K562 (cell line): ENCODE data around the gene ACY1. TPM values are rescaled to one million over a fixed set of nuclear protein-coding genes. Genes with fewer than 3 reads are reported as not detected.

Source experiments
- ATAC-seq: fragments of 200-7000 bp; cut with Tn5 transposase; 3 replicates; pipeline ENCODE4 v1.9.1; 2020; ENCODE audit warnings: moderate library complexity
- BruUV-seq: library from RNA; stranded (reverse); fragments of 400-500 nt; replicated peaks from 2 replicates; lab custom pipeline; 2021; lab: Mats Ljungman, UMichigan
- CTCF ChIA-PET: fragments of 300-600 bp; formaldehyde crosslinking; extraction: SDS; loops from one replicate; lab custom pipeline; 2021; ENCODE audit warnings: low intra/inter-chr PET ratio; lab: Yijun Ruan, JAX
- POLR2A ChIA-PET: fragments of 300-600, 350-650 bp; sonication (Branson Sonifier 250); formaldehyde crosslinking; extraction: SDS; loops from one replicate; lab custom pipeline; 2021; ENCODE audit warnings: antibody characterized with exemption, inconsistent platforms; lab: Yijun Ruan, JAX
- DNase-seq, 4 experiments: peaks; one replicate each; pipeline versions ENCODE4 v3.0.0 to v3.0.0-alpha.2; 2011 to 2018; ENCODE audit warnings: low spot score in 3 of 4, mixed read lengths in 3 of 4; ENCODE audit errors: extremely low read depth in 1 of 4
- FAIRE-seq: peaks from 2 replicates; lab custom pipeline; 2011; peaks lifted over from hg19 to GRCh38; lab: Jason Lieb, UNC
- H2AFZ ChIP-seq: 2 replicates; pipeline ENCODE4 v1.6.0; 2011; ENCODE audit warnings: low read depth, low read length, control low read depth, inconsistent platforms
- H3K27ac ChIP-seq: fragments of 200-600 bp; 3 replicates; pipeline ENCODE4 v1.8.0; 2011; ENCODE audit warnings: low read depth, mild to moderate bottlenecking, control low read depth, inconsistent platforms, low read length, moderate library complexity, mixed read lengths; ENCODE audit errors: extremely low read depth
- H3K27me3 ChIP-seq, 2 experiments: fragments of 300-600 bp in 1 of 2; 2 replicates in 1 of 2; 3 replicates in 1 of 2; pipeline versions ENCODE4 v1.6.0 to v1.8.0; 2011; ENCODE audit warnings: inconsistent platforms in 2 of 2, low read length in 2 of 2, mild to moderate bottlenecking in 1 of 2, mixed read lengths in 1 of 2, moderate library complexity in 1 of 2; ENCODE audit not compliant: control insufficient read depth in 2 of 2, insufficient read depth in 2 of 2
- H3K36me3 ChIP-seq: fragments of 300-600 bp; 3 replicates; pipeline ENCODE4 v1.8.0; 2011; ENCODE audit warnings: mild to moderate bottlenecking, low read length, inconsistent platforms; ENCODE audit not compliant: control insufficient read depth, insufficient read depth
- H3K4me1 ChIP-seq, 2 experiments: fragments of 200-600 bp in 1 of 2; replicated peaks in 1 of 2; 2 replicates in 1 of 2; 3 replicates in 1 of 2; pipeline versions ENCODE4 v1.5.1 to v1.8.0; 2011; ENCODE audit warnings: inconsistent platforms in 2 of 2, low read length in 2 of 2, mild to moderate bottlenecking in 1 of 2, mixed read lengths in 1 of 2, moderate library complexity in 1 of 2; ENCODE audit not compliant: control insufficient read depth in 2 of 2, insufficient read depth in 2 of 2
- H3K4me2 ChIP-seq: 2 replicates; pipeline ENCODE4 v1.6.1; 2011; ENCODE audit warnings: low read length, control low read depth, inconsistent platforms, mixed read lengths; ENCODE audit not compliant: insufficient read depth
- H3K4me3 ChIP-seq: fragments of 200-600 bp; sonication (generic), shearing (Covaris generic); 2 replicates; pipeline ENCODE4 v1.5.1; 2016; ENCODE audit warnings: control low read depth, inconsistent platforms
- H3K79me2 ChIP-seq: fragments of 200-600 bp; 3 replicates; pipeline ENCODE4 v1.8.0; 2011; ENCODE audit warnings: low read length, inconsistent platforms; ENCODE audit not compliant: control insufficient read depth, insufficient read depth
- H3K9ac ChIP-seq, 2 experiments: 2 replicates each; pipeline versions ENCODE4 v1.6.0 to v1.6.1; 2011; ENCODE audit warnings: low read depth in 2 of 2, low read length in 2 of 2, control low read depth in 1 of 2, inconsistent platforms in 1 of 2, mild to moderate bottlenecking in 1 of 2, mixed read lengths in 1 of 2; ENCODE audit not compliant: insufficient read depth in 1 of 2
- H3K9me1 ChIP-seq: one replicate; pipeline ENCODE4 v1.6.0; 2011; ENCODE audit warnings: inconsistent platforms, mild to moderate bottlenecking, low read length, moderate library complexity; ENCODE audit not compliant: control insufficient read depth, insufficient read depth
- H3K9me3 ChIP-seq: replicated peaks from 2 replicates; pipeline ENCODE4 v1.5.1; 2011; ENCODE audit warnings: low read depth, low read length, inconsistent platforms; ENCODE audit not compliant: control insufficient read depth, insufficient read depth
- H4K20me1 ChIP-seq: replicated peaks from 2 replicates; pipeline ENCODE4 v1.6.1; 2011; ENCODE audit warnings: low read length, inconsistent platforms, mixed read lengths; ENCODE audit not compliant: control insufficient read depth, insufficient read depth
- CSDE1 ChIP-seq, 2 experiments: fragments of 450-650 bp; IDR thresholded peaks; 2 replicates each; pipeline ENCODE4 v1.6.1; 2016; ENCODE audit warnings: mild to moderate bottlenecking in 1 of 2
- L3MBTL2 ChIP-seq: fragments of 450-650 bp; IDR thresholded peaks from 2 replicates; pipeline ENCODE4 v1.6.1; 2016; ENCODE audit warnings: mild to moderate bottlenecking, moderate library complexity
- MITF ChIP-seq: IDR thresholded peaks from 2 replicates; pipeline ENCODE4 v1.6.1; 2014; ENCODE audit warnings: antibody characterized with exemption
- NFIC ChIP-seq: fragments of 450-650 bp; IDR thresholded peaks from 2 replicates; pipeline ENCODE4 v1.6.1; 2017; ENCODE audit warnings: mild to moderate bottlenecking, inconsistent platforms
- NRF1 ChIP-seq, 2 experiments: fragments of 450-650 bp; IDR thresholded peaks in 1 of 2; conservative IDR thresholded peaks in 1 of 2; 2 replicates each; pipeline ENCODE4 v1.6.1; 2014; ENCODE audit warnings: mild to moderate bottlenecking in 2 of 2
- RBM17 ChIP-seq: fragments of 200-400 bp; formaldehyde crosslinking; IDR thresholded peaks from 2 replicates; pipeline ENCODE4 v1.6.1; 2017; ENCODE audit warnings: low read depth, mild to moderate bottlenecking, low read length, borderline replicate concordance
- STAT6 ChIP-seq: sonication (generic); formaldehyde crosslinking; IDR thresholded peaks from 2 replicates; pipeline ENCODE4 v1.8.1; 2023; ENCODE audit warnings: mild to moderate bottlenecking, missing genetic modification reagents
- TEAD1 ChIP-seq, 2 experiments: fragments of 450-650 bp in 1 of 2; sonication (generic) in 1 of 2; formaldehyde crosslinking; IDR thresholded peaks; 2 replicates each; pipeline versions ENCODE4 v1.4.0 to v1.8.0; 2020 to 2022; ENCODE audit warnings: mild to moderate bottlenecking in 2 of 2, missing genetic modification reagents in 1 of 2
- TFAP4 ChIP-seq: sonication (generic); formaldehyde crosslinking; IDR thresholded peaks from 2 replicates; pipeline ENCODE4 v1.8.0; 2022; ENCODE audit warnings: missing genetic modification reagents, mild to moderate bottlenecking, moderate library complexity, borderline replicate concordance
- ZKSCAN1 ChIP-seq: fragments of 150-350 bp; IDR thresholded peaks from 2 replicates; pipeline ENCODE4 v1.6.1; 2016; ENCODE audit warnings: low read depth, low read length
- ZNF12 ChIP-seq: sonication (generic); formaldehyde crosslinking; IDR thresholded peaks from 2 replicates; pipeline ENCODE4 v1.4.0; 2020; ENCODE audit warnings: mild to moderate bottlenecking, missing genetic modification reagents
- WGBS: fragments of 100-300 bp; shearing (Covaris generic); methylation state at CpG from one replicate; pipeline ENCODE4 v1.1.6; 2016; ENCODE audit warnings: low coverage, mixed read lengths; ENCODE audit not compliant: insufficient coverage; ENCODE audit errors: missing lambda C conversion rate; 5-methylcytosine and 5-hydroxymethylcytosine counted together
- in situ Hi-C: fragments of 300-500 bp; cut with MboI; formaldehyde crosslinking; loops from 4 replicates; pipeline ENCODE4 v1.15.0; 2018; ENCODE audit warnings: inconsistent platforms, mixed read lengths
- intact Hi-C: fragments of 100-400 bp; cut with micrococcal nuclease; formaldehyde crosslinking; loops from 2 replicates; pipeline ENCODE4 v1.14.2; 2022
- polyA plus RNA-seq, 8 experiments: library from polyadenylated mRNA; depleted of rRNA in 4 of 8; stranded (reverse) in 5 of 8; unstranded in 3 of 8; fragments of >200 nt; fragmentation: Nextera tagmentation in 2 of 8; fragmentation: Illumina TruSeq in 1 of 8; extraction: Ambion mirVana in 2 of 8; extraction: Trizol in 1 of 8; gene quantifications; 2 replicates each; pipeline versions ENCODE4 v1.2.1 to v1.2.3, GENCODE V29; 2011 to 2014; ENCODE audit warnings: inconsistent platforms in 1 of 8, missing spikeins in 1 of 8
- total RNA-seq, 7 experiments: library from RNA; depleted of rRNA in 6 of 7; stranded (reverse); fragments of >200 nt in 6 of 7; fragmentation: Illumina TruSeq in 2 of 7; extraction: Trizol in 2 of 7; gene quantifications; 2 replicates each; pipeline versions ENCODE4 v1.2.1 to v1.2.3, GENCODE V29; 2011 to 2021; ENCODE audit warnings: low replicate concordance in 1 of 7
- TF ChIP-seq, protein P1 (sequence below): fragments of 250-450 bp; sonication (Bioruptor Pico); IDR thresholded peaks from 2 replicates; pipeline ENCODE4 v1.8.0; 2022; ENCODE audit warnings: moderate library complexity, mild to moderate bottlenecking, inconsistent platforms

ACY1 gene
- total and polyA plus RNA-seq, 9 of the 15 experiments (the other 6 are each of a cell fraction or from before 2014, with no cell fraction given): 70.7 to 195 (median 123) TPM

GRCh38 chr3:51974963-51975851, 8.1 kb upstream of the ACY1 start, which contains the start of gene ABHD14A (continued):
- no peak for TF ChIP-seq STAT6 (CRISPR knock-in tag)

DNA sequence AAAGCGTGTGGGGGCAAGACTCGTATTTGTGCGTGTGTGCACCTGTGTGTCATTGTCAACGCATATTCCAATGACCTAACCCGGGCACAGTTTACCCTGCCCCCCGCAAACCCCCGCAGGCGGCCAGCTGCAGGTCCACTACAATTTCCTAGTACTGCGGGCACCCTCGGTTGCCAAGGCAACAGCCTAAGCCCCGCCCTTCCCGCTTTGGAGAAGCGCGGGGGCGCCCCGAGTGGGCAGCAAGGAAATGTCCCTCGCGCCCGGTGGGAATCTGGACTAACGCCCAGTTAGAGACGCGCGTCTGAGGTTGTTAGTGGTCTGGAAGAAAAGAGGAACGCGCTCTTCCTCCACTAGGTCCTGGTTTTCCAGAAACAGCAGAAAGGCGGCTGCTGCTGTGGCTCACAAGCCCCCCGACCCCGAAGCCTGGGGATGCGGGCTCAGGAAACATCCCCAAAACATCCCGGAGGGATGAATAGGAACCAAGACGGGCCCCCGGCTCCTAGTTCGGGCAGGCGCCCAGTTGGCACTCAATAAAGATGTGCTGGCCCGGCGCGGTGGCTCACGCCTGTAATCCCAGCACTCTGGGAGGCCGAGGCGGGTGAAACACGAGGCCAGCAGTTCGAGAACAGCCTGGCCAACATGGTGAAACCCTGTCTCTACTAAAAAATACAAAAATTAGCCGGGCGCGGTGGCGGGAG, 7.3 kb upstream of the ACY1 start:
- H3K9me3 ChIP-seq: no peaks in the 10 kb centered on the region
- in situ Hi-C loops: no loop called here
- no peaks in the 10 kb centered on the region for H4K20me1 ChIP-seq
- H3K4me2 ChIP-seq: peak overlapping the region; percentile 92
- intact Hi-C loops: no loop called here
- no peaks in the 10 kb centered on the region for H3K9me1 ChIP-seq
- H3K4me1 ChIP-seq: peaks cover 23 to 55% of the 10 kb centered on the region in 2 experiments
- ATAC-seq (peak; percentile 16; the same call in 2 of the 3 replicates), FAIRE-seq (no peak), DNase-seq (peak; percentile 65 to 76 (median 67))
- POLR2A ChIA-PET: interaction anchor here (1.0 to 3.5 kb wide), 2 partner anchors 14 to 16 kb away, joined by 6 to 19 read pairs; no protein-coding TSS in a partner anchor
- BruUV-seq: no TSS peak
- H3K4me3 ChIP-seq: peak overlapping the region; percentile 62; the same call in 1 of the 2 replicates
- H3K27me3 ChIP-seq: no peaks in the 10 kb centered on the region
- H3K36me3 ChIP-seq: peaks cover 13% of the 10 kb centered on the region; the same call in 2 of the 3 replicates
- H2AFZ ChIP-seq: no peak overlapping the region; the same call in 1 of the 2 replicates
- peak overlapping the region in 1 of 2 experiments; percentile 36; a peak in 1 of 4 replicates for H3K9ac ChIP-seq
- peaks cover 45% of the 10 kb centered on the region for H3K79me2 ChIP-seq
- CTCF ChIA-PET: no interaction called here
- no peak overlapping the region for H3K27ac ChIP-seq
- 21% methylated on average over 13 of the region's 46 CpGs for WGBS
- TF ChIP-seq ZNF12 (CRISPR knock-in tag) (no peak), CSDE1 (IDR thresholded peaks at IDR 0.05) (peak in 1 of 2 experiments; percentile 57; a peak in 1 of 4 replicates), MITF (no peak), ZKSCAN1 (no peak; the same call in 1 of the 2 replicates), TFAP4 (CRISPR knock-in tag) (peak; percentile 54; the same call in 1 of the 2 replicates), RBM17 (no peak), TEAD1 (CRISPR knock-in tag; IDR thresholded peaks at IDR 0.05) (no peak), L3MBTL2 (no peak), NFIC (peak; percentile 30; the same call in 1 of the 2 replicates), NRF1 (conservative IDR thresholded peaks at IDR 0.05 in 1 of 2, IDR thresholded peaks at IDR 0.05 in 1 of 2) (no peak)
- TF ChIP-seq, protein P1, sequence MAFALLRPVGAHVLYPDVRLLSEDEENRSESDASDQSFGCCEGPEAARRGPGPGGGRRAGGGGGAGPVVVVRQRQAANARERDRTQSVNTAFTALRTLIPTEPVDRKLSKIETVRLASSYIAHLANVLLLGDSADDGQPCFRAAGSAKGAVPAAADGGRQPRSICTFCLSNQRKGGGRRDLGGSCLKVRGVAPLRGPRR (CRISPR knock-in tag): no peak
